ENCODE measurements around the gene RRN3.

DNA sequence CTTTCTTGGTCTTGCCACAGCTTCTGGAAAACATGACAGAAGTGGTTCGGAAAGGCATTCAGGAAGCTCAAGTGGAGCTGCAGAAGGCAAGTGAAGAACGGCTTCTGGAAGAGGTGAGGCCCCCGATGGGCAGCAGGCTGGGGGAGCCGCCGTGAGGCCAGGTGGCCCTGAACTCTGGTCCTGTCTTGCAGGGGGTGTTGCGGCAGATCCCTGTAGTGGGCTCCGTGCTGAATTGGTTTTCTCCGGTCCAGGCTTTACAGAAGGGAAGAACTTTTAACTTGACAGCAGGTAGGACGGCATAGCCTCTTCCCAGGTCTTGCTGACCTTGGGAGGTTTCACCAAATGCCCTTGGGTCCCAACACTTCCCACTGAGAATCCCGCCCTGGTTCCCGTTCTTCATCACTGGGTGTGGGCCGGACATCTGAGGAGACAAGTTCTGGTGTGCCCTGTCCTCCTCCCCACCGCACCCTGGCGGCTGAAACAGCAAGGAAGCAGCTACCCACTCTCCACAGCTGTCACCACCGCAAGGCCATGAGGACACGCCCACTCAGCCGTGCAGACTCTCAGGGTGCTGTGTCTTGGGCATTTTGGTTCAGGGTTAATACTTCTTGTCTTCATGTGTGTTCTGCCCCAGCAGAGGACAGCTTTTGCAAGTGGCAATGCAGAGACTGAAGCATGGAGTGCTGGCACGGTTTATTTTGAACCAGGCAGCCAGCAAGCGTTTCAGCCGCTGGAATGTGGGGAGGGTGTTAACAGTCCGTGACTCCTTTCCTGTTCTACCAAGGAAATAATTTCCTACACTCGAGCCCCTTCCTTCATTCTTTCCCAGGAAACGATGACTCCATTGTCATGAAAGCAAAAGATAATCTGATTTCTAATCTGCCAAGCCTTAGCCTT, 59.6 kb downstream of the RRN3 start:
- TF ChIP-seq POLR2A (IDR thresholded peaks at IDR 0.05): no peak
- TF ChIP-seq, protein P1, sequence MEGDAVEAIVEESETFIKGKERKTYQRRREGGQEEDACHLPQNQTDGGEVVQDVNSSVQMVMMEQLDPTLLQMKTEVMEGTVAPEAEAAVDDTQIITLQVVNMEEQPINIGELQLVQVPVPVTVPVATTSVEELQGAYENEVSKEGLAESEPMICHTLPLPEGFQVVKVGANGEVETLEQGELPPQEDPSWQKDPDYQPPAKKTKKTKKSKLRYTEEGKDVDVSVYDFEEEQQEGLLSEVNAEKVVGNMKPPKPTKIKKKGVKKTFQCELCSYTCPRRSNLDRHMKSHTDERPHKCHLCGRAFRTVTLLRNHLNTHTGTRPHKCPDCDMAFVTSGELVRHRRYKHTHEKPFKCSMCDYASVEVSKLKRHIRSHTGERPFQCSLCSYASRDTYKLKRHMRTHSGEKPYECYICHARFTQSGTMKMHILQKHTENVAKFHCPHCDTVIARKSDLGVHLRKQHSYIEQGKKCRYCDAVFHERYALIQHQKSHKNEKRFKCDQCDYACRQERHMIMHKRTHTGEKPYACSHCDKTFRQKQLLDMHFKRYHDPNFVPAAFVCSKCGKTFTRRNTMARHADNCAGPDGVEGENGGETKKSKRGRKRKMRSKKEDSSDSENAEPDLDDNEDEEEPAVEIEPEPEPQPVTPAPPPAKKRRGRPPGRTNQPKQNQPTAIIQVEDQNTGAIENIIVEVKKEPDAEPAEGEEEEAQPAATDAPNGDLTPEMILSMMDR (IDR thresholded peaks at IDR 0.05): no peak
